ENCODE data around the gene GLI2.

The GLI2 gene

DNA sequence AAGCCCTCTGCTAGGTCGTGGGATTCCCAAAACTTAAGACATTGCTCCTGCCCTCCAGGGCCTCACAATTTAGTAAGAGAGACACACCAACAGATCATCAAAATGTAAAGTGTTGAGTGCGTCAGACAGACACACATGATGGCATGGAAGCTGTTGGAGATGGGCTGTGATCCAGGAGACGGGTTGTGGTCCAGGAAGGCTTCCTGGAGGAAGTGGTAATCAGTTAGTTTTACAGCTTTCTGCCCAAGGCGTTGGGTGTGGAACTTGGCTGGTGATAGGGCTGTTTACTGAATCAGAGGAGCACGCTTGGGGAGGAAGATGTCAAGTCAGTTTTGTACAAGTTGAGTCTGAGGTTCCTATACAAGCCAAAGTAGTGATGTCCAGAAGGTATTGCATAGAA, 24.0 kb upstream of the GLI2 start:
- no peak for DNase-seq (ENCODE audit: low read depth, low spot score)
- H3K27ac ChIP-seq: no peak overlapping the region

DNA sequence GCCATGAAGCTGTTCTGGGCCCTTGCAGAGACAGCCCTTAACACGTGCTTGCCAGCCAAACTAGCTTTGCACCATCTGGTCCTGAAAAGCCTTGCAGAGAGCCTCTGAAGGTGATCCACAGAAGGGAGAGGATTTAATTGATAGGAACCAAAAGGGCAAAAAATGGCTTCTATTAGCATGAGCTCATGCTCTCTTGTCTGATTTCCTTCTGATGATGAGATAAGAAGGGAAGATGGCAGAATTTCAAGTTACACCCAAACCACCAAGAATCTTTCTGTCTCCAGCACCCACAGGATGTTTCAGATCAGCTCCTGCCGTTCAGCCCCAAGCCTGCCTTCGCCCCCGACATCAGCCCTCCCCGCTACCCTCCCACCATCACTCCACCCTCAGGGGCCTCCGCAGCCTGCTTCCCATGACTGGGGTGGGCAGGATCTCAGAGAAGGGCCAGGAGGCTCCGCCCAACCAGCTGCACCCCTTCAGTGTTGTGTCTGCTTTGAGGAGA, 23.4 kb upstream of the GLI2 start:
- H3K27ac ChIP-seq: no peak overlapping the region
- no peak for DNase-seq (ENCODE audit: low read depth, low spot score)

- DNase-seq (ENCODE audit: low read depth, low spot score): no peak
Measured at GRCh38 chr2:120715353-120715752, 20.3 kb upstream of the GLI2 start.

DNA sequence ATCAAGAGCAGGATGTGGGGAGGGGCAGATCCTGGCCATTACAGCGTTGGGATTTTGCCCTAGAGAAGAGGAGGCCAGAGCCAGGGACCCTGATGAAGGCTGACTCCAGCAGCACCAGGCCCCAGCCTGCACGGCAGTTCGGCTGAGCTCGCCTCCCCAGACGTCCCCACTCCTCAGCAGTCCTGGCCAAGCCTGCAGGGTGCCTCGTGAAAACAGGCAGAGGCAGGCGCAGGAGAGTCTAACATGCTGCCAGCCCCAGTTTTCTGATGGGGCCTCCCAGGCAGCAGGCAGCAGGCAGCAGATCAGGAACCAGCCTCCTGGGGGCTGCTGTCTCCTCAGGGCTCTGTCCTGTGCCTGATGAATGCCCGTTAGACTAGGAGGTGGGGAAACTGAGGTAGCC, 19.7 kb upstream of the GLI2 start:
- no peak overlapping the region for H3K27ac ChIP-seq
- DNase-seq (ENCODE audit: low read depth, low spot score): no peak

More at GRCh38 chr2:120715353-120715752, 20.3 kb upstream of the GLI2 start:
- H3K27ac ChIP-seq: no peak overlapping the region

GRCh38 chr2:120716641-120717585, 18.8 kb upstream of the GLI2 start:
- no peak for DNase-seq (ENCODE audit: low read depth, low spot score)
- H3K27ac ChIP-seq: no peak overlapping the region

DNA sequence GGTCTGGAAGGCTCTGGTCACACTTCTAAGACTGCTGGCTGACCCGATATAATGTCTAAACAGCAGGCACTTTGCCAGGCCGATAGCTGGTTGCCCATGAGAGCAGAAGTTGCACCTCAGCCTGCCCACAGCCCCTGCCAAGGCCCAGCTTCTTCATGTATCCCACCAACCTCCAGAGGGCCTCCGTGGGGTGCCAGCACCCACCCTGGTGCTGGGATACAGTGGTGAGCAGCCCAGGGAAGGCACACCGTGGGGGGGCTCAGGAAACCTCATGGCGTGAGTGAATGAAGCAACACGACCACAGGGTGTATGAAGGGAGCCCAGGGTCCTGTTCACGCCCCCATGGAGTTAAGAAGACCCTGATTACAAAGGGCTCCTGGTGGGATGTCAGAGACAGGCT, 16.2 kb upstream of the GLI2 start:
- no peak overlapping the region for H3K27ac ChIP-seq
- no peak for DNase-seq (ENCODE audit: low read depth, low spot score)

GRCh38 chr2:120720231-120720630, 15.4 kb upstream of the GLI2 start:
- no peak overlapping the region for H3K27ac ChIP-seq

DNA sequence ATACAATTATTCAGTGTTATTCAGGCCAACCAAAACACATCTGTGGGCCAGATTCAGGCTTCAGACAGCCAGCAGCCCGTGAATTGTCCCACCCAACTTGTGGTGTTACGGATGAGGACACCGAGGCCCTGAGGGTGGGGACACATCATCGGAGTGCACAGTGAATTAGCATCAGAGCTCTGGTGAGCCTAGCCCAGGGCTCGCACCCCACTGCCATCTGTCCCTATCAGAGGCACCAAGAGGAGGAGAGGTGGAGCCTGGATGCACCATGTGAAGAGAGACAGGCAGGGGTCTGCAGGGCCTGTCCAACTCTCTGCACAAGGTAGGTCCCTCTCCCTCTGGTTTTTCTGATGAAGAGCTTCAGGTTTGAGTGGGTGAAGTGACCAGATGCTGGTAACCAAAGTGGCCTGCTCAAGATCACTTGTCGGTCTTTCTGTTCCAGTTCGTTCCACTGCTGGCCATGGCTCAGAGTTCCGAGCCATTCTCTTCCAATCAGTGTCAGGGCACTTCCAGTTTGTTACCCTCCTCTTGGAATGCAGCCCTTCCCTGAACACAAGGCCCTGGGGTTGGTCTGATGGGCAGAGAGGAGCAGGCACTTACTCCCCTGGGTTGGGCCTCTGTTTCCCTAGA, 14.8 kb upstream of the GLI2 start:
- DNase-seq (ENCODE audit: low read depth, low spot score): no peak
- H3K27ac ChIP-seq: no peak overlapping the region

More at GRCh38 chr2:120720231-120720630, 15.4 kb upstream of the GLI2 start:
- DNase-seq (ENCODE audit: low read depth, low spot score): no peak

- H3K27ac ChIP-seq: no peak overlapping the region
Measured at GRCh38 chr2:120722246-120722567, 13.5 kb upstream of the GLI2 start.

DNA sequence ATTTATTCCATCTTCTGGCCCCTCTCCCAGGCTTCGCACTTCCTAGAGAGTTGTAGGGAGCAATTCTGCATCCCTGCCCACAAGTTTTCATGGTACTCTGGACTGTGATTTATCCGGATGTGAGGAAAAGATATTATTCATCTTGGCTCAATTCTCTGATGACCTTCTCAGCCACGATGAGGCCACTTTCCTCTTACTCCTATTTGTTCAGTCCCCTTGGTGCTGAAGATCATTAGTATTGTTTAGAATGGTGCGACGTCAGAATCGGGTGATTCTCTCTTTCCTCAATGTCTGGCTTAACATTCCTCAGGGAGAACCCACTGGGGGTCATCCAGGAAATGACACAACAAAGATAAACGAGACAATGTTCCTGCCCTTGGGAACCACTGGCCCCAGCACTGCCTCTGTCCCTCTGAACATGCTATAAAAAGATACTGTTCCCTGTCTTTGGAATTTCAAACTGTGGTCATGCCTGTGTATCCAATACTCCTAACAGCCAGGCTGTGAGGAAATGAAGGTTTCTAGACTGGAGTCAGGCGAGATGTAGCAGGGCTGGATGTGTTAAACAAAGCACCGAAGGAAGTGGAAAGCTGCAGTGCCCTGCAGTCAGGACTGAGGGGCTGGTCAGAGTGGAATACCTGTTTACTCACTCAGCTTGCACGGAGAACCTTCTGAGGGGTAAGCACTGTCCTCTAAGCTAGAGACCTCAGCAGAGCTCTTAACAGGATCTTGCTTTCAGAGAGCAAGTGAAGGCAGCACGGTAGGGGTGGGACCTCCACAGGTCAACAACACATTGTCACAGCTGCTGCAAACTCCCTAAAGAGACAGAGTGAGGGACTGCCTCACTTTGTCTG, 12.9 kb upstream of the GLI2 start:
- H3K27ac ChIP-seq: no peak overlapping the region
- DNase-seq (ENCODE audit: low read depth, low spot score): no peak

More at GRCh38 chr2:120722246-120722567, 13.5 kb upstream of the GLI2 start:
- DNase-seq (ENCODE audit: low read depth, low spot score): no peak

- no peak overlapping the region for H3K27ac ChIP-seq
- no peak for DNase-seq (ENCODE audit: low read depth, low spot score)
Measured at GRCh38 chr2:120726245-120726644, 9.4 kb upstream of the GLI2 start.

- DNase-seq (ENCODE audit: low read depth, low spot score): peak; percentile 14
Measured at GRCh38 chr2:120729406-120730399, 6.0 kb upstream of the GLI2 start.

DNA sequence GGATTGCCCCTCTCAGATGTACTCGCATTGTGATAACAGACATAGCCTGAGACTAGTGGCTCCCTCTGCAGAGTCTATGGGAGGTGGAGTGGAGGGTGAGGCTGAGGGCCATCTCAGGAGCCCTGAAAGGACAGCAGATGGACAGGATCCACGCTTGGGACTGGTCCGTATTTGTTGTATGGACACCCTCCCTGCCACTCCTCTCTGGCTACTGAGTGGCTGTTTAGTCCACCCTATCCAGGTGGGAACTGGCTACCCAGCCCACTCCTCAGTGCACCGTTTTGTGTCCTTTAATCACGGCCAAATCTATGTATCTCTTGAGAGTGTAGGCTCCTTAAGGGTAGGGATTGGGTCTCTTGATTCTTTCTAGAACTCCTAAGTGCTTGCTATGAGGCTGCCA, 4.5 kb upstream of the GLI2 start:
- no peak for DNase-seq (ENCODE audit: low read depth, low spot score)
- no peak overlapping the region for H3K27ac ChIP-seq

More at GRCh38 chr2:120729406-120730399, 6.0 kb upstream of the GLI2 start:
- no peak overlapping the region for H3K27ac ChIP-seq

- H3K27ac ChIP-seq: no peak overlapping the region
- no peak for DNase-seq (ENCODE audit: low read depth, low spot score)
Measured at GRCh38 chr2:120732506-120733237, 3.0 kb upstream of the GLI2 start.

DNA sequence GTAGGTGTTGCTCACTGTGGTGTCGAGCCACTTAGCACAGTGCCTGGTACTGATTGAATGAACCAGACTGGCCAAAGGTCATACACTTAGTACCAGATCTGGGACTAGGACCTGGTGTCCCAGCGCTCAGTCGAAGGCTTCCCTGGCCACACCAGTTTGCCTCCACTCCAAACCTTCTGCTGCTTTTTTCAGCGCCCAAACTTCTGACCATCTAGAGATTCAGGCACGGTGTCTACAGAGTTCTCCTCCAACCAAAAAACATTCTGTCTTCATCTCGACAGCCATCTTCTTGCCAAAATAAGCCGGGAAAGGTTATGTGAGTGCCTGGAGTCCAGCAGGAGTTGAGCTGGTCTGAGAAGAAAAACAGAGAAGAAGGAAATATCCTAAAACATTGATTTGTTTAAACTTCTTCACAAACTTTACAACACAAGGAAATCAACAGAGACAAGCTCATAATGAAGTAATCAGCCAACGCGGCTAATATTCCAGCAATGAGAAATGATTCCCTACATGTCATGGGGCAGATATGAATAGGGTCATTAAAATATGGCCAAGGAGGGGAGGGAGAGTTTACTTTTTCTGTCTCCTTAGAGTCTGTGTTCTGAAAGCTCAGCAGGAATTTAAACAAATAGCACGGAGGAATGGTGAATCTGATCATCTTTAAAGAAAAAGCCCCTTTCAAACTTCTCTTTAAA, 2.3 kb upstream of the GLI2 start:
- no peak for DNase-seq (ENCODE audit: low read depth, low spot score)
- no peak overlapping the region for H3K27ac ChIP-seq

- no peak overlapping the region for H3K27ac ChIP-seq
- DNase-seq (ENCODE audit: low read depth, low spot score): no peak
Measured at GRCh38 chr2:120734930-120735651, 577 bp upstream of the GLI2 start.

- H3K27ac ChIP-seq: no peak overlapping the region
Measured at GRCh38 chr2:120736202-120736623, 545 bp downstream of the GLI2 start.

More at GRCh38 chr2:120736202-120736623, 545 bp downstream of the GLI2 start:
- no peak for DNase-seq (ENCODE audit: low read depth, low spot score)

All from epithelial cell of prostate (primary cell).